NCI-H2029 treated with DMSO at 0.1 percent for 48 hours (cell line): ENCODE data around the gene EXOC6B.

ENCODE experiments used
- DNase-seq: peaks from one replicate; lab custom pipeline; 2025; lab: John Stamatoyannopoulos, UW

The EXOC6B gene

DNA sequence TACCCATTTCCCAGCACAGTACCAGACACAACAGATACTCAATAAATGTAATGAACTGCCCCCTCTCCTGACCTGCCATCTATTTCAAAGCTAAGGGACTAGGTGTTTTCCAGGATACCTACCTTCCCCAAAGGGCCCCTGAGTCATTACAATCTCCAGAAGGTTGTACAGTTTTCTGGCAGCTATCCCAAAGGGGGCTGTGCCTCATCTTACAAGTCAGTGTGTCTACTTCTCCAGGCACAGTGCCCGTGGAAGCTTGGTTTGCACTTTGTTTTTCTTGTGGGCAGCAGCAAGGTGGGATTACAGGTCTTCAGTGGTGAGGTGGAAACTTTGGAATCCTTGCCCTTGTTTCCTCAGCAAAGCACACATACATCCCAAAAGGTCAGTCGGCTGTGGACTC, 615.4 kb downstream of the EXOC6B start:
- no peak for DNase-seq

DNA sequence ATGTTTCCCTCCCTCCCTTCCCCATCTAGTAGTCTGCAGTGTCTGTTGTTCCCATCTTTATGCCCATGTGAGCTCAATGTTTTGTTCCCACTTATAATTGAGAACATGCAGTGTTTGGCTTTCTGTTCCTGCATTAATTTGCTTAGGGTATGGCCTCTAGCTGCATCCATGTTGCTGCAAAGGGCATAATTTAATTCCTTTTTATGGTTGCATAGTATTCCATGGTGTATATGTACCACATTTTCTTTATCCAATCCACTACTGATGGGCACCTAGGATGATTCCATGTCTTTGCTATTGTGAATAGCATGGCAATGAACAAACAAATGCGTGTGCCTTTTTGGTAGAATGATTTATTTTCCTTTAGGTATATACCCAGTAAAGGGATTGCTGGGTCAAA, 617.6 kb downstream of the EXOC6B start:
- DNase-seq, result no peak

DNA sequence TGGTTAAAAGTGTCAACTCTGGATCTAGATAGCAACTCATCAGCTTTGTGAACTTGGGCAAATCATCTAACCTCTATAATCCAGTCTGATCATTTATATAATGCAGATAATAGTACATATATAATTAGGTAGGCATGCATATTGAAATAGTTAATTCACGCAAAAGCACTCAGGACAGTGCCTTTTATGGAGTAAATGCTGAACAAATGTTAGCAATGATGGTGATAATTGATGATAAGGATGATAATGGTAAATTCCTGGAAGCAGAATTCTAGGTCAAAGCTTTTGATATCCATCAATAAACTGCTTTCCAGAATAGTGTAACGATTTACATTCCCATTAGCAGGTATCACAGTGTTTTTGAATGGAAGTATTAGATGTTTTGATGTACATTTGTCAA, 618.5 kb downstream of the EXOC6B start:
- DNase-seq, result no peak

DNA sequence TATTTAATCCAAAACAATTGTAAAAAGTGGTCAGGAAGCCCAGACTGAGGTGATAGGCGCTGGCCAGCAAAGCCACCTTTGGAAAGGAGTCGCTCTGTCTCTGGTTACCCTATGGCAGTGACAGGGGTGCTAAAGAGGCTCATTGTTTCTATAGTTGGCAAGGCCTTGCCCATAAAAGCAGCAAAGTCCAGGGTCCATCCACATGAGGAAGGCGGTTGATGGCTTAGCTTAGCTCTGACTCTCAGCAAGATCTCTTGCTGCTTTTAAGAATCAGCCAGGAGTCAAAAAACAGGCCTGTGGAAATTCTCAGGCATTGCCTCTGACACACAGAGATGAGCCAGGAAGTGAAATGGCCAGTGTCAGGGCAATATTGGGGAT, 620.3 kb downstream of the EXOC6B start:
- DNase-seq, result no peak

DNA sequence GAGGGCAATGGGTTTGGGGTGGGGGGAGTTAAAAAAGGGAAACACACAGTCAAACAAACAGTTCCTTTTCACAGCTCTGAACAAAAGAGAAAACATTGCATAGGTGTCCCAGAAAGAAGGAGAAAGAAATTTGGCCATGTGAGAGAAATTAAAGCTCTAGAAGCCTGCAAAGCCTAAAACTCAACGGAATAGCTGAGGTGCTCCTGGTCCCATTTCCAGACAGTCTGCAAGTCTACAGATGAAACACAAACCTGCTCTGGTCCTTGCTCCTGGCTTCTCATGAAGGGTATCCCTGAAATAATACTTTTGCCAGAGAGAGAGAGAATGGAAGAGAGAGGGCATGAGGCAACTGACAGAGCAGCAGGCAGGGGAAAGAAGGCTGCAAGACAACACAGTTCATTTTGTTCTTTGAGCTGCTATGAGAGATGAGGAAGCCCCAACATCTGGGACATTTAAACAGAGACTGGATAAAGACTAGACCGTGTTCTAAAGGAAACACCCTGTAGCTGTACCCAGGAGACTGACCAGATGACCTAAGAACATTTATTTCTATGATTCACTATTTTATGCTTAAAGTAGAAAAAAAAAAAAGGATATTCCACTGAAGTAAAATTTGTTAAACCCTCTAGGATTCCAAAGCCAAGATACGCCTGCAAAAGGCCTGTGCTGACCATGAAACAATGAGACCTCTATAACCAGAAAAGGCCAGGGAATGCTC, 620.9 kb downstream of the EXOC6B start:
- DNase-seq, result no peak

GRCh38 chr2:72204156-72204785, 621.6 kb downstream of the EXOC6B start:
- no peak for DNase-seq

GRCh38 chr2:72198532-72199241, 627.1 kb downstream of the EXOC6B start:
- DNase-seq, result no peak

GRCh38 chr2:72193723-72194122, 632.1 kb downstream of the EXOC6B start:
- DNase-seq, result no peak

DNA sequence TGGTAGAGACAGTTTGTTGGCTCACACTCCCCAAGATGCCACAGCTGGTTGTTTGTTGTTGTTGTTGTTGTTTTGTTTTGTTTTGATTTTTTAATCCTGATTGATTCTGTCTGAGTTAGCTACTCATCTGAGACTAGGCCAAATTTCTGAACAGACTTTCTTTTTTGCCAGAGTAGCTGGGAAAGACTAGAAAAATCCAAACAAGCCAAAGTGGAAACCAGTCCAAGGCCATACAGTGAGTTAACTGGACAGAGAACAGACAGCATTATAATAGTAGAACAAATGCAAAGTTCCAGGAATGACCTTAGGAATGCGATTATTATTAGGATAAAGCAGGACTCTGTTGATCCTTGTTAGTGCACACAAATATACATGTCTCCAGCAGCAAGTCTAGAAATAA, 634.4 kb downstream of the EXOC6B start:
- DNase-seq, result no peak

- no peak for DNase-seq
Observed at GRCh38 chr2:72185206-72185605, 640.6 kb downstream of the EXOC6B start.

- DNase-seq, result no peak
Observed at GRCh38 chr2:72183466-72183865, 642.4 kb downstream of the EXOC6B start.

DNA sequence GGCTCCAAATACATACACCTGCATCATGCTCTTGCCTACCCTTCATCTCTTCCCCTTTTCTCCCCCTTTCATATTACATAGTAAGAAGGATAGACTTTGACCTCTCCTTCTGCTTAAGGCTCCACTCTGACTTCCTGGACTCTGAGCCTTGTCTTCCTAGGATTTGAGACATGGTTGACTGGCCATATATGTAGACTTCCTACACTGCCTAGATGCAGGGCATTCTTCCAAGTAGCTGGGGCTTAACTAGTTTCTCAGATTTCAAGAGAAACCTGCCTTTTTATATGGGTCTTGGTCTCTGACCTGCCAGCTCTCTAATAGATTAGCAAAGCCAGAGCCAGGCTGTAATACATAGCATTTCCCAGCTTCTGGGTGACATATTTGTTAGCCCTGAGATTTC, 642.8 kb downstream of the EXOC6B start:
- no peak for DNase-seq

- no peak for DNase-seq
Observed at GRCh38 chr2:72182547-72182946, 643.3 kb downstream of the EXOC6B start.

- no peak for DNase-seq
Observed at GRCh38 chr2:72181616-72182015, 644.2 kb downstream of the EXOC6B start.

DNA sequence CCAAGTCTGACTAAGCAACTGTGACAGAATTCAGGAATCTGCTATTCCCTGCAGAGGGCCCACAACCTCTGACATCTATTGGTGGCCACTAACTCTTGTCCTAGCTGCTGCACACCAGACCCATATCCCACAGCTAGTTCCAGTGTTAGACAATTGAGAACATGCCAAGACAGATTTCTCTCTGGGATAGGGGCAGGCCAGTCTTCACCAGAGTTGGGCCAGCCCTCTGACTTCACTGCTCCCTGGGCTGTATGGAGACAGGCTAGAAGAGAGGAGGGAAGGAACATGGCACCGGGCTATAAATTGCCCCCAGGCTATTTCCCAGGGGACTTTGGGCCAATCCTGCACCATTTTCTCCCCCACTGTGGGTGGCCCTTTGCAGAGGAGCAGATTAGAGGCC, 645.5 kb downstream of the EXOC6B start:
- no peak for DNase-seq

DNA sequence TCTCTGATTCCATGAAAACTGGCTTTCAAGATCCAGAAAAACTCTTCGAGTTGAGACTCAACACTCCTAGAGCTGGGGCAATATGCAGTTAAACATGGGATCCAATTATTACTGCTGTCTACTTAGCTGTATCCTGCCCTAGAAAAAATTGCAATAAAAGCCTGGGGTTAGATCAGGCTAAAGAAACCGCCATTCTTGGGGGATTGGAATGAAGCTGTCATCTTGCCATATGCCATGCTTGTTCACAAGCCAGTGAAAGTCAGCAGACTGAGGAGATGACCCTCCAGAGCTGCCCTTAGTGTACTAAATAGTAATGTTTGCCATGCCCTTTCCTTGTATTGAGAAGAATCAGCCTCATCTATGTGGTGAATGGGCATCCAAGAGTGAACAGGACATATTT, 647.3 kb downstream of the EXOC6B start:
- no peak for DNase-seq

- no peak for DNase-seq
Observed at GRCh38 chr2:72176281-72176680, 649.6 kb downstream of the EXOC6B start.

DNA sequence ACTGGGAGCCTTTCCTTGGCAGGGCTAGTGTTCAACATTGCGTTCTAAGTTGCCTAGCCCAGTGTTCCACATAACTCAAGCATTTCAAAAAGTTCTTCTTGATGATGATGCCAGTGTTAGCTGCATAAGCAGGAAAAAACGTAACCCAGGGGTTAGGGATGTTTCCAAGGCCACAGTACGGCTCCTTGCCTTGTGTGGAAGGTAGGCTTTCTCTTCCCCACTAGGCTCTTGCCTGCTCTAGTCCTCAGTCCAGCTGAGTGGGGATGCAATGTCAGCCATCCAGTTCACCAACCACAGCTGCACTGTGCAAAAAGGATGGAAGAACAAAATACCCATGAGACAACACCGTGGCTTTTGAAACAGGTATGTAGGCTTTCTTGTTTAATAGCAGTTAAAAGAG, 650.2 kb downstream of the EXOC6B start:
- DNase-seq, result no peak

DNA sequence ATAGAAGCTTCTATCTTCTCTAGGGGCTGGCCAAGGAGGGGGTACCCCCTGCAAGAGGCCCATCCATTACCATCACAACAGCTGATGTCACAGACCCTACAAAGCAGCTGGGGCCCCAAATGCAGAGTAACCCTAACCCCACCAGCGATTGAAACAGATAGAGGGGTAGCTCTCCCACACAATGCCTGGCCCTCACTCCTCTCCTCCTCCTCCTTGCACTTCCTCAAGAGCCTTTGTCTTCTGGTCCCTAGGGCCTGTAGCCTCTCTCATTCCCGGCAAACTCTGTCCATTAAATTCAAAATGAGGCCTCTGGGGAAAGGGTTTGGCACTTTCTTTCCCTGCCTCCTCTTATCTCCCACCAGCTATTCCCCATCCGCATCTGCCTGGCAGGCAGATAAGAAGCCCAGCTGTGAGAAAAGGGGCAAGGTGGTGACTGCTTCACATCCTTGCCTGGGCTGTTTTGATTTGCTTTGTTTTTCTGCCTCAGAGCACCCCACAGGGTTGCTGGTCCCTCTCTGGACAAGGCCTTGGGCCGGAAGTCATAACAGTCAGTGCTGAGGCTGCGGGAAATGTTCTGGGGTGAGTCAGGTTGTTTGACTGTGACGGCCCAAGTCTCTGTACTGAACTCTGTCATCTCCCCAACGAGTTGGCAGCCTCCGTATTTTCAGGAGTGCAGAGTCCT, 652.1 kb downstream of the EXOC6B start:
- DNase-seq, result no peak

GRCh38 chr2:72172478-72172877, 653.4 kb downstream of the EXOC6B start:
- no peak for DNase-seq

GRCh38 chr2:72166279-72166678, 659.6 kb downstream of the EXOC6B start:
- DNase-seq, result no peak

DNA sequence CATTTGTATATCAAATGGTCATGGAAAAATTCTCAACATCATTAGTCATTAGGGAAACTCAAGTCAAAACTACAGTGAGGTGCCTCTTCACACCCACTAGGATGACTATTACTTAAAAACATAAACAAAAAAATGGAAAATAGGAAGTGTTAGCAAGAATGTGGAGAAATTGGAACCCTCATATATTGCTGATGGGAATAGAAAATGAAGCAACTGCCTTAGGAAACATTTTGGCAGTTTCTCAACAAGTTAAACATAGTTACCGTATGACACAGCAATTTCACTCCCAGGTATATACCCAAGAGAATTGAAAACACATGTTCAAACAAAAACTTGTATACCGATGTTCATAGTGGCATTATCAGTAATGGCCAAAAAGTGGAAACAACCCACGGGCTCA, 660.0 kb downstream of the EXOC6B start:
- DNase-seq, result no peak

DNA sequence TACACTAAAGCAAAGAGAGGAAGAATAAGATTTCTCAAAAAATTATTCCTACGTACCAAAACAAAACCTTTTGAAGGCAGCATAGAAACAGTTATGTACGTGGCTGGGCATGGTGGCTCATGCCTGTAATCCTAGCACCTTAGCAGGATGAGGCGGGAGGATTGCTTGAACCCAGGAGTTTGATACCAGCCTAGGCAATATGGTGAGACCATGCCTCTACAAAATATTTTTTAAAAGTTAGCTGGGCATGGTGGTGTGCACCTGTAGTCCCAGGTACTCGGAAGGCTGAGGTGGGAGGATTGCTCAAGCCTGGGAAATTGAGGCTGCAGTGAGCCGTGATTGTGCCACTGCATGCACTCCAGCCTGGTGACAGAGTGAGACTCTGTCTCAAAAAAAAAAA, 663.3 kb downstream of the EXOC6B start:
- DNase-seq, result no peak
